ENCODE measurements around the gene C1orf226. TPM values are rescaled to one million over a fixed set of nuclear protein-coding genes. Genes with fewer than 3 reads are reported as not detected.

C1orf226 gene
- total and polyA plus RNA-seq, 9 of the 15 experiments (the other 6 are each of a cell fraction or from before 2014, with no cell fraction given), result 0.10 to 1.4 (median 0.47) TPM

DNA sequence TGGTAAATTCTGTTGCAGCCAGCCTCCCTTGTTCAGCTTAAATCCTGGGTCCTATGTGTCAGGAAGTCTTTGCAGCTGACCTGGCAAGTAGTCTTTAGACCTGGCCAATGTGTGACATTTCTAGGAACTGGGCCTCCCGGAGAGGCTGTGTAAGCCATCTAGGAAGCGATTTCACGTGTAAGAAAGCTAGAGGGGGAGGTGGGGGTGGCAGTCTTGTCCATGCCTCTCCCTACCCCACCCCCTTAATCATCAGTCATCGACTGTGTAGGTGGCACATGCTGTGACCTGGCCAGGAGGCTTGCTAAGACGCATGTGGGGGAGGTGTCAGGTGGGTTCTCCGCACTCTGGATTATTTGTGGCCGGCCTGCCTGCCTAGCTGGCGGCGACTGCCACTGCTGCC is 8.4 kb downstream of the C1orf226 start (continued):
- TF ChIP-seq, protein P1, sequence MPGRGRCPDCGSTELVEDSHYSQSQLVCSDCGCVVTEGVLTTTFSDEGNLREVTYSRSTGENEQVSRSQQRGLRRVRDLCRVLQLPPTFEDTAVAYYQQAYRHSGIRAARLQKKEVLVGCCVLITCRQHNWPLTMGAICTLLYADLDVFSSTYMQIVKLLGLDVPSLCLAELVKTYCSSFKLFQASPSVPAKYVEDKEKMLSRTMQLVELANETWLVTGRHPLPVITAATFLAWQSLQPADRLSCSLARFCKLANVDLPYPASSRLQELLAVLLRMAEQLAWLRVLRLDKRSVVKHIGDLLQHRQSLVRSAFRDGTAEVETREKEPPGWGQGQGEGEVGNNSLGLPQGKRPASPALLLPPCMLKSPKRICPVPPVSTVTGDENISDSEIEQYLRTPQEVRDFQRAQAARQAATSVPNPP (IDR thresholded peaks at IDR 0.05; ENCODE audit: borderline replicate concordance, insufficient read depth, insufficient read length), result no peak
- TF ChIP-seq MBD2 (IDR thresholded peaks at IDR 0.05; ENCODE audit: borderline replicate concordance, low read depth) (peak; percentile 36; the same call in 1 of the 2 replicates), DACH1 (IDR thresholded peaks at IDR 0.05; ENCODE audit: partially characterized antibody) (no peak), PTTG1 (tag; IDR thresholded peaks at IDR 0.05; ENCODE audit: low read depth) (no peak), ZBTB9 (CRISPR knock-in tag; IDR thresholded peaks at IDR 0.05) (no peak), WHSC1 (IDR thresholded peaks at IDR 0.05; ENCODE audit: low read length) (no peak), MYC (IDR thresholded peaks at IDR 0.05; ENCODE audit: low read depth, low read length) (peak; percentile 17; the same call in 1 of the 2 replicates), MYC (CRISPR knock-in tag; IDR thresholded peaks at IDR 0.05; ENCODE audit: borderline replicate concordance, low read depth) (no peak), NONO (IDR thresholded peaks at IDR 0.05; ENCODE audit: low read depth in 2 of 2, low read length in 1 of 2) (no peak), TCF3 (CRISPR knock-in tag; IDR thresholded peaks at IDR 0.05) (peak; percentile 33), SMARCA4 (IDR thresholded peaks at IDR 0.05) (0 out of 2 replicates have a peak, but pooled peaks have one; percentile 14), TFAM (CRISPR knock-in tag; conservative IDR thresholded peaks at IDR 0.05) (no peak), PKNOX1 (IDR thresholded peaks at IDR 0.05) (no peak), OTX1 (CRISPR knock-in tag; IDR thresholded peaks at IDR 0.05) (no peak), YBX1 (IDR thresholded peaks at IDR 0.05) (no peak), TBL1XR1 (IDR thresholded peaks at IDR 0.05; ENCODE audit: low read length in 2 of 2) (no peak), SRF (CRISPR knock-in tag; IDR thresholded peaks at IDR 0.05) (no peak), ATF1 (CRISPR knock-in tag; IDR thresholded peaks at IDR 0.05) (no peak), ATF1 (tag; IDR thresholded peaks at IDR 0.05) (no peak), PML (IDR thresholded peaks at IDR 0.05; ENCODE audit: low read length) (no peak), NFRKB (IDR thresholded peaks at IDR 0.05; ENCODE audit: low read depth) (no peak), CBX3 (IDR thresholded peaks at IDR 0.05; ENCODE audit: borderline replicate concordance in 1 of 2, low read length in 2 of 2) (no peak), ZNF431 (CRISPR knock-in tag; IDR thresholded peaks at IDR 0.05) (no peak), ZNF23 (CRISPR knock-in tag; IDR thresholded peaks at IDR 0.05) (no peak), FOXJ3 (CRISPR knock-in tag; IDR thresholded peaks at IDR 0.05) (no peak), SIX5 (IDR thresholded peaks at IDR 0.05; ENCODE audit: borderline replicate concordance in 1 of 2, insufficient read depth in 1 of 2, low read depth in 1 of 2, low read length in 2 of 2) (no peak)
- TF ChIP-seq, protein P2, sequence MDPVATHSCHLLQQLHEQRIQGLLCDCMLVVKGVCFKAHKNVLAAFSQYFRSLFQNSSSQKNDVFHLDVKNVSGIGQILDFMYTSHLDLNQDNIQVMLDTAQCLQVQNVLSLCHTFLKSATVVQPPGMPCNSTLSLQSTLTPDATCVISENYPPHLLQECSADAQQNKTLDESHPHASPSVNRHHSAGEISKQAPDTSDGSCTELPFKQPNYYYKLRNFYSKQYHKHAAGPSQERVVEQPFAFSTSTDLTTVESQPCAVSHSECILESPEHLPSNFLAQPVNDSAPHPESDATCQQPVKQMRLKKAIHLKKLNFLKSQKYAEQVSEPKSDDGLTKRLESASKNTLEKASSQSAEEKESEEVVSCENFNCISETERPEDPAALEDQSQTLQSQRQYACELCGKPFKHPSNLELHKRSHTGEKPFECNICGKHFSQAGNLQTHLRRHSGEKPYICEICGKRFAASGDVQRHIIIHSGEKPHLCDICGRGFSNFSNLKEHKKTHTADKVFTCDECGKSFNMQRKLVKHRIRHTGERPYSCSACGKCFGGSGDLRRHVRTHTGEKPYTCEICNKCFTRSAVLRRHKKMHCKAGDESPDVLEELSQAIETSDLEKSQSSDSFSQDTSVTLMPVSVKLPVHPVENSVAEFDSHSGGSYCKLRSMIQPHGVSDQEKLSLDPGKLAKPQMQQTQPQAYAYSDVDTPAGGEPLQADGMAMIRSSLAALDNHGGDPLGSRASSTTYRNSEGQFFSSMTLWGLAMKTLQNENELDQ (CRISPR knock-in tag; IDR thresholded peaks at IDR 0.05; ENCODE audit: borderline replicate concordance), result no peak
